GM12865 (cell line): ENCODE measurements around the gene NRP2.

ENCODE experiments used
- DNase-seq: peaks from one replicate; pipeline ENCODE4 v3.0.0; 2010; ENCODE audit warnings: low read depth
- H3K4me3 ChIP-seq: 2 replicates; pipeline ENCODE4 v1.5.1; 2011; ENCODE audit warnings: mild to moderate bottlenecking, low read depth, low read length, control low read depth
- TF ChIP-seq, protein P1 (sequence below): IDR thresholded peaks from 2 replicates; pipeline ENCODE4 v1.5.1; 2011; ENCODE audit warnings: low read length, control low read depth, low read depth, inconsistent platforms; ENCODE audit not compliant: insufficient read depth; ENCODE audit errors: missing control alignments

The NRP2 gene

DNA sequence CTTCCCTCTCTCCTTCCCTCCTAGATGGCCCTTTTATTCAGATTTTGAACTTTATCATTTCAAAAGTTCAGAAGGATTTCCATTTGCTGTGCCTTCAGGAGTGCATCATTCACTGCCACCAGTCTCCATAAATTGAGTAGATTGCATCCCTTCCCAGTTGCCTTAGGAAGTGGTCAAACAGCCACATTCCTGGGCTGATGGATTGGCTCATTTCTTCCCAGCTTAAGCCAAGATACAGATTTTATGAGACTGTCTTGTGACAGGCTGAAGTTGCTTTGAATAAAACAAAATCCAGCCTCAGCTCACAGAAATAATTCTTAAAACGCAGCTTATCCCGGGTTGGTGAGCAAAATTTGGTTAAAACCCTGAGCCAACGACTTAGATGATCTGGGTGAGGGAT is 9.8 kb downstream of the NRP2 start:
- TF ChIP-seq, protein P1, sequence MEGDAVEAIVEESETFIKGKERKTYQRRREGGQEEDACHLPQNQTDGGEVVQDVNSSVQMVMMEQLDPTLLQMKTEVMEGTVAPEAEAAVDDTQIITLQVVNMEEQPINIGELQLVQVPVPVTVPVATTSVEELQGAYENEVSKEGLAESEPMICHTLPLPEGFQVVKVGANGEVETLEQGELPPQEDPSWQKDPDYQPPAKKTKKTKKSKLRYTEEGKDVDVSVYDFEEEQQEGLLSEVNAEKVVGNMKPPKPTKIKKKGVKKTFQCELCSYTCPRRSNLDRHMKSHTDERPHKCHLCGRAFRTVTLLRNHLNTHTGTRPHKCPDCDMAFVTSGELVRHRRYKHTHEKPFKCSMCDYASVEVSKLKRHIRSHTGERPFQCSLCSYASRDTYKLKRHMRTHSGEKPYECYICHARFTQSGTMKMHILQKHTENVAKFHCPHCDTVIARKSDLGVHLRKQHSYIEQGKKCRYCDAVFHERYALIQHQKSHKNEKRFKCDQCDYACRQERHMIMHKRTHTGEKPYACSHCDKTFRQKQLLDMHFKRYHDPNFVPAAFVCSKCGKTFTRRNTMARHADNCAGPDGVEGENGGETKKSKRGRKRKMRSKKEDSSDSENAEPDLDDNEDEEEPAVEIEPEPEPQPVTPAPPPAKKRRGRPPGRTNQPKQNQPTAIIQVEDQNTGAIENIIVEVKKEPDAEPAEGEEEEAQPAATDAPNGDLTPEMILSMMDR, result no peak
- H3K4me3 ChIP-seq, result no peak overlapping the region
- DNase-seq, result no peak

DNA sequence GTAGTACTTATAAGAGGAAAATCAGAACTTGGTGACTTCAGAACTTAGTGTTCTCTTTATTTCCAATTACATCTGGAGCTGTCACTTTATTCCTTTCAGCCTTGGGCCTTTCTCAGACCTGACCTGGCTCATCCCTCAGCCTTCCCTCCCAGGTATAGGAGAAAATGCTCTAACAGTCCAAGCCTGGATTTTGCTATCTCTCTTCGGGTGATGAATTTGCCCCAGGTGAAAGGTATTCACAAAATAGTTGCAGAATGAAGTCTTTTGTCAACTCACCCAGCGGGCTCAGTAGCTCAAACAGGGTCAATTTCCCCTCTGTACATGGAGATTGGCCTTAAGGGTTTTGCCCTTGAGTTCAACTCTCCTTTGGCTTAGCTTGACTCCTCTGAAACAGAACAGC is 12.0 kb downstream of the NRP2 start:
- DNase-seq, result no peak
- no peak overlapping the region for H3K4me3 ChIP-seq
- TF ChIP-seq, protein P1, result no peak

DNA sequence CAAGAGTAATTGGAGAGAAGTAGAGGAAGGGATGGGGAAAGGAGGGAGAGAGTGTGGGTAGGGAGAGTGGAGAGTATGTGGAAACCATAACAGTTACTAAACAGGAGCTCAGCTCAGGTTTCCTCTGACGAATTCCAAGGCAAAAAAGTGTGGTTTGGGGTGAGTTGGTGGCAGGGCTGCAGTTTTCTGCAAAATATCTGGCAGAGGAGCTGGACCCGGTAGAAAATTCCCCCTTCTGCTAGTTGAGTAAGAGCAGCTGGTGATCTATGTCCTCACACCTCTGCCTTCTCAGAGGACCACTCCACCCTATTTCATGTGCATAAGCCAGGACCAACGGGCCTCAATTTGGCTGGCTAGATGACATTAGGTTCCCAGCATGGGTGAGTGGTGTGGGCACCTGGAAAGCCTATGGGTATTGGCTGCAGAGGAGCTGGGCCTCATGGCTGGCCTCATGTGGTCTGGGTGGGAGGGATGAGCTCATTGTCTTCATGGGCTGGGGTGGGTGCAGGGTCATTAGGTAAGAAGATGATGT is 13.2 kb downstream of the NRP2 start:
- no peak overlapping the region for H3K4me3 ChIP-seq
- DNase-seq, result no peak
- TF ChIP-seq, protein P1, result no peak

- TF ChIP-seq, protein P1, result no peak
- no peak overlapping the region for H3K4me3 ChIP-seq
- no peak for DNase-seq
Observed at GRCh38 chr2:205696331-205696926, 14.1 kb downstream of the NRP2 start.

- TF ChIP-seq, protein P1, result no peak
- H3K4me3 ChIP-seq, result no peak overlapping the region
- no peak for DNase-seq
Observed at GRCh38 chr2:205696927-205697441, 14.7 kb downstream of the NRP2 start.

DNA sequence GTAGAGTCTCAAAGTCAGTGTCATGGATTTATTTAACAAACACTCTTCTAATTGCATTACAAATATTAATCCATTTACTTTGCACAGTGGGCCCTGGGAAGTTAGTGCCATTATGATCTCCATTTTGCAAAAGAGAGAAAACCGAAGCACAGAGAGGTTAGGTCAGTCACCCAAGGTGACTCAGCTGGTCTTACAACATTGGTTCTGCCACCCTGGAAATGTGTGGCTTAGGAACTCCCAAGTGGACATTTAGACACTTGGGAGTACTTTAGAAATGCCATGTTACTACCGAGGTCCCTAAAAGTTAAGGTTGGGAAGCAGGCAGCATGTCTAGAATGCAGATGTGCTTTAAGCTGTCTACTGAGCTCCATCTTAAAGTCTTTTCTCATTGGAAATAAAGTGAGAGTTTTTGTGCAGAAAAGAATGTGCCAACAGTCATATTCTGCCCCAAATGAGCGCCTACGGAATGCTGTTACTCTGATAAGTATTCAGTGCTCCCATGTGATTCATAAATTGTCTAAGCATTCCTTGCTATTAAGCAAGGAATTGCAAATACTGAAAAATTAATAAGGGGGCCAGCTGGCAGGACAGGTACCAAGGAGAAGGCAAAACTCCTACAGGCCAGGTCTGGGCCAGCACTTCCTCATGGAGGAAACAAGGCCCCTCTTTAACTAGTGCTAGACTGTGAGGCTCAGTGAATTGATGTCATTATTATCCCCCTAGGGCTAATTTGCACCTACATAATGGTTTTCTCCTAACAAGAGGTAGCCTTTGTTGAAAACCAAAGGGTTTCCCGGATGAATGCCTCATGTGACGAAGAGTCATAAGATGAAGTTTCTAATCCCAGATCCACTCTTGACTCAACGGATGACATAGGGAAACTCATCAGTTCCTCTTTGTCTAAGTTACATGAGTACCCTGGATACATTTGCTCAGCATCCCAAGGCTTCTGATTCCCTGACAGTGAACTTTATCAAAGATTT is 16.3 kb downstream of the NRP2 start:
- no peak for DNase-seq
- no peak overlapping the region for H3K4me3 ChIP-seq
- TF ChIP-seq, protein P1, result no peak
